Esophagus squamous epithelium (tissue), 4 donors: Measurements from ENCODE around the gene SLC7A7.

ENCODE experiments used
- CTCF ChIP-seq, 6 experiments: fragments of 450-650 bp in 4 of 6; fragments of 200-600 bp in 2 of 6; sonication (generic) in 2 of 6; IDR thresholded peaks; one replicate each; pipeline ENCODE4 v1.5.1; 2016 to 2019; ENCODE audit warnings: antibody characterized with exemption in 6 of 6, mild to moderate bottlenecking in 4 of 6, moderate library complexity in 4 of 6
- POLR2A ChIP-seq, 4 donors: fragments of 450-650 bp; IDR thresholded peaks; one replicate each; pipeline ENCODE4 v1.6.1; 2017; ENCODE audit warnings: antibody characterized with exemption in 4 of 4, mild to moderate bottlenecking in 4 of 4, moderate library complexity in 3 of 4

DNA sequence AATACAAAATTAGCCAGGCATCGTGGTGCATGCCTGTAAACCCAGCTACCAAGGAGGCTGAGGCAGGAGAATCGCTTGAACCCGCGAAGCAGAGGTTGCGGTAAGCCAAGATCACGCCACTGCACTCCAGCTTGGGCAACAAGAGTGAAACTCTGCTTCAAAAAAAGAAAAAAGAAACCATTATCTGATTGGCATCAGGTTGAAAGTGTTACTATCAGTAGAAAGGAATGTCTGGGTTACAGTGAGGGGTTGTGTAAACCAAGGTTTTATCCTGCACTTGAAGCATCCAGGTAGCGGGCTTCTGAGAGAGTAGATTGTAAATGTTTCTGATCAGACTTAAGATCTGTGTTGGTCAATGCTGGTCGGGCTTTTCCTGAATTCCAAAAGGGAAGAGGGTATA lies 62.8 kb downstream of the SLC7A7 start:
- no peak for TF ChIP-seq CTCF (IDR thresholded peaks at IDR 0.05)
- no peak for TF ChIP-seq POLR2A (IDR thresholded peaks at IDR 0.05)
